NCI-H2227 (cell line): ENCODE measurements around the gene ITGB4.

ENCODE experiments used
- DNase-seq: peaks from one replicate; lab custom pipeline; 2025; ENCODE audit not compliant: unreplicated experiment; lab: John Stamatoyannopoulos, UW

Gene ITGB4

DNA sequence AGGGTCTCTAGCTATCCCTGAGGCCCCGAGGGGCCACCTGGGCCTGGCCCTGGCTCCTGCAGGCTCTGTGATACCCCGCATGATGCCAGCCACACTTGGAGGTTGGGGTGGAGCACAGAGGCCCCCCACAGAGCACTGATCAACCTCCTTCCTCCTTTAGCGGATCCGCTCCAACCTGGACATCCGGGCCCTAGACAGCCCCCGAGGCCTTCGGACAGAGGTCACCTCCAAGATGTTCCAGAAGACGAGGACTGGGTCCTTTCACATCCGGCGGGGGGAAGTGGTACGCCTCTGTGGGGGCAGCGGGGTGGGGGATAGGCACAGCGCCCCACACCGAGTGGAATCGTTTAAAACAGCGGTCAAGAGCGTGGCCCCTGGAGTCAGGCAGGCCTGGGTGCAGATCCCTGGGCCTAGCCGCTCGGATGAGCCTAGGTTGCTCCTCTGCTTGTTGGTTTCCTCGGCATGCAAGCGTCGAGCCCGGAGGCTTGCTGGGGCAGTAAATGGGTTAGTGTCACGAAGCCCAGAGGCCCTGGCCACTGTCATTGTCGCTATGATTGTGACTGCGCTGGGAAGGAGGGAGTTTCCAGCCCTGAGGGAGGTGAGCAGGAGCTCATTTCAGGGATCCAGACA lies 9.9 kb downstream of the ITGB4 start:
- no peak for DNase-seq

DNA sequence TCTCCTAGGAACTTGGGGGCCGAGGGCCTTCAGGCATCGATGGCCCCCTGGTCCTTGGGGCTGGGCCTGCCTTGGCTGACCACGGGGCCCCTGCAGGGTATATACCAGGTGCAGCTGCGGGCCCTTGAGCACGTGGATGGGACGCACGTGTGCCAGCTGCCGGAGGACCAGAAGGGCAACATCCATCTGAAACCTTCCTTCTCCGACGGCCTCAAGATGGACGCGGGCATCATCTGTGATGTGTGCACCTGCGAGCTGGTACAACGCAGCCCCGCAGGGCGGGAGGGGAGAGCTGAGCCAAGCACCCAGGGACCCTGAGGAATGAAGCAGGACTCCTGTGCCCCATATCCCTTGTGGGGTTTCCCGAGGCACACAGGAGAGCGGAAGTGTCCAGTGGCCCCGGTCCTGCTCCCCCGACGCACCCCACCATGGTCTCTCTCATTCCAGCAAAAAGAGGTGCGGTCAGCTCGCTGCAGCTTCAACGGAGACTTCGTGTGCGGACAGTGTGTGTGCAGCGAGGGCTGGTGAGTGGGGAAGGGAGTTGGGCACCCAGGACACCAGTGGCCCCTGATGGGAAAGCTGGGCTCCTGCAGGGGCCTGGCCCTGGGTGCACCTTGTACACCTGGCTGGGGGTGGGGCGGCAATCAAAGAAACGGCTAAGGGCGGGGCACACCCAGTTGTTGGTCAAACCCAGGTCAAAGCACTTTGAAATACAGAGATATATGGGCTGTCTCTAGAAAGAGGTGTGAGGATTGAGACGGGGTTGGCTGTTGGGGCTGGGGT lies 10.6 kb downstream of the ITGB4 start:
- no peak for DNase-seq

DNA sequence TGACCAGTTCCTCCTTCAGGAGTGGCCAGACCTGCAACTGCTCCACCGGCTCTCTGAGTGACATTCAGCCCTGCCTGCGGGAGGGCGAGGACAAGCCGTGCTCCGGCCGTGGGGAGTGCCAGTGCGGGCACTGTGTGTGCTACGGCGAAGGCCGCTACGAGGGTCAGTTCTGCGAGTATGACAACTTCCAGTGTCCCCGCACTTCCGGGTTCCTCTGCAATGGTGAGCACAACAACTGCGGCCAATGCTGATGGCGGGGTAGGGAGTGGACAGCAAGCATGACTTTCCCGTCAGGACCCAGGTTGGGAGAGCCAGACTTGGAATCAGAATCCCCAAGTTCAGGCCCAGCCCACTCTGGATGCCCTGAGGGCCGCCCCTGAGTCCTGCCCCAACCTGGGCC lies 12.2 kb downstream of the ITGB4 start:
- DNase-seq = no peak

DNA sequence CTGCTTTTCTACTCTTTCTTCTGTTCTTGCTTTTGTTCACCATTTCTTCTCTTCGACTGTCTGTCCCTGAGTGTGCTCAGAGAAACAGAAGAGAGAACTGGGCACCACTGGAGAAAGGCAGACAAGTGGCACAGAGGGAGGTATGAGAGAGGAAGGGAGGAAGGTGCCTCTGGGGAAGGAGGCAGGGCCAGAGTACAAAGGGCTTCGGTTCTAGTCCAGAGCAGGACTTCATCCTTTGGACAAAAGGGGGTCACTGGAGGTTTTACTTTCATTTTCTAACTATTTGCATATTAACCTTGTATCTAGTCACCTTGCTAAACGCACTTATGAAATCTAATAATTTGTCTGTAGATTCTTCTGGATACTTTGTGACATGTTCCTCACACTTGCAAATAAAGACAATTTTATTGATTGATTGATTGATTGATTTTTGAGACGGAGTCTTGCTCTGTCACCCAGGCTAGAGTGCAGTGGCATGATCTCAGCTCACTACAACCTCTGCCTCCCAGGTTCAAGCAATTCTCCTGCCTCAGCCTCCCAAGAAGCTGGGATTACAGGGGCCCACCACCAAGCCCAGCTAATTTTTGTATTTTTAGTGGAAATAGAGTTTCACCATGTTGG lies 13.5 kb downstream of the ITGB4 start:
- no peak for DNase-seq

GRCh38 chr17:75736173-75736835 lies 15.0 kb downstream of the ITGB4 start:
- no peak for DNase-seq

- DNase-seq = no peak
These were observed 16.1 kb downstream of the ITGB4 start for GRCh38 chr17:75737133-75737962.

DNA sequence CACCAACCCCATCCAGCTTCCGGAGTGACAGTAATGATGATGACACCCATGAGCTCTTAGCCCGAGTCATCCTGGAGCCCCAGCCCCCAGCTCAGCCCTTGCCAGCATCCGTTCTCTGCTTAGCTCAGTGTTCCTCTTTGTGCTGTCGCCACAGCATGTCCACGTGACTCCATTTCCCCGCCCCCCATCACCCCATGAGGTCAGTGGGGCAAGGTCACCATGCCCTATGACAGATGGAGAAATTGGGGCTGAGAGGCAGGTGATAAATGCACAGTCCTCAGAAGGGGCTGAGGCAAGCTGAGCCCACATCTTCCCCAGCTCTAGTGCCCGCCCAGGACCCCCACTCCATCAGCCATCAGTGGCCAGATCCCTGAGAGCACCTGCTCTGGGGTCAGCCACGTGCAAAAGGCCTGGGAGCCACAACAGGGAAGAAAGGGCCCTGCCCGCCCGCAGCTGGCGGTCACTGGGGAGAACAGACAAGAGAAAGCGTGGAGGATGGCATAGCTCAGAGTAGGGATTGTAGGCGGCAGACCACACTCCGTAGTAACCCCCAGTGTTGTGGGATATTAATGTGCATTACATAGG lies 17.1 kb downstream of the ITGB4 start:
- no peak for DNase-seq

DNA sequence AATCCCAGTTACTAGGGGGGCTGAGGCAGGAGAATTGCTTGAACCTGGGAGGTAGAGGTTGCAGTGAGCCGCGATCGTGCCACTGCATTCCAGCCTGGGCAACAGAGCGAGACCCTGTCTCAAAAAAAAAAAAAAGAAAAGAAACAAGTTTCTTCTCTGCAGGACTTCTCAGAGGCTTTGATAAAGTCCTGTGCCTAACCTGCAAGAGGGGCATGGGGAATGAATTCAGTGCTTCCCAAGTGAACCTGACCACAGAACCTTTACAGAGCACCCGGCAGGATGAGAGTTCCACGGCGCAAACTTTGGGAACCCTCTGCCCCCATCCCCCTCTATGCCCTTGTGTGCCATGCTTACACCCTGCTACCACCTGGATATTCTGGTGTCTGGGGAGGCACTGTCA lies 17.9 kb downstream of the ITGB4 start:
- no peak for DNase-seq

DNA sequence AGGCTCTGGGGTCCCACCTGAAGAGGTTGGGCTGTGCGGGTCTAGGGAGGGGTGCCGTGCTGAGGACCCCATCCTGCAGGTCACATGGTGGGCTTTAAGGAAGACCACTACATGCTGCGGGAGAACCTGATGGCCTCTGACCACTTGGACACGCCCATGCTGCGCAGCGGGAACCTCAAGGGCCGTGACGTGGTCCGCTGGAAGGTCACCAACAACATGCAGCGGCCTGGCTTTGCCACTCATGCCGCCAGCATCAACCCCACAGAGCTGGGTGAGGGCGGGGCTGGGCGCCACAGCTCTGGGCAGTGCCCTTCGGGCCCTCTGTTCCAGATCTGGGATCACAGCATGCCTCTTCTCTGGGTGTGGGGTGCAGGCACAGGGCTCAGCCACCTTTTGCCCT lies 18.5 kb downstream of the ITGB4 start:
- no peak for DNase-seq

GRCh38 chr17:75740215-75740614 lies 19.0 kb downstream of the ITGB4 start:
- no peak for DNase-seq

GRCh38 chr17:75740631-75741077 lies 19.4 kb downstream of the ITGB4 start:
- no peak for DNase-seq

DNA sequence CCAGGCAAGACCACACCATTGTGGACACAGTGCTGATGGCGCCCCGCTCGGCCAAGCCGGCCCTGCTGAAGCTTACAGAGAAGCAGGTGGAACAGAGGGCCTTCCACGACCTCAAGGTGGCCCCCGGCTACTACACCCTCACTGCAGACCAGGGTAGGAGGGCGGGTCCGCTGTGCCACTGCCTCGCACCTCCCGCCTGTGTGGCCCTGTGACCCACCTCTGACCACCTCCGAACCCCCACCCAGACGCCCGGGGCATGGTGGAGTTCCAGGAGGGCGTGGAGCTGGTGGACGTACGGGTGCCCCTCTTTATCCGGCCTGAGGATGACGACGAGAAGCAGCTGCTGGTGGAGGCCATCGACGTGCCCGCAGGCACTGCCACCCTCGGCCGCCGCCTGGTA lies 21.1 kb downstream of the ITGB4 start:
- DNase-seq = no peak

GRCh38 chr17:75743625-75744206 lies 22.5 kb downstream of the ITGB4 start:
- DNase-seq = no peak

- no peak for DNase-seq
These were observed 27.4 kb downstream of the ITGB4 start for GRCh38 chr17:75748706-75749105.

- DNase-seq = peak; percentile 85
These were observed 28.5 kb downstream of the ITGB4 start for GRCh38 chr17:75749545-75750389.

DNA sequence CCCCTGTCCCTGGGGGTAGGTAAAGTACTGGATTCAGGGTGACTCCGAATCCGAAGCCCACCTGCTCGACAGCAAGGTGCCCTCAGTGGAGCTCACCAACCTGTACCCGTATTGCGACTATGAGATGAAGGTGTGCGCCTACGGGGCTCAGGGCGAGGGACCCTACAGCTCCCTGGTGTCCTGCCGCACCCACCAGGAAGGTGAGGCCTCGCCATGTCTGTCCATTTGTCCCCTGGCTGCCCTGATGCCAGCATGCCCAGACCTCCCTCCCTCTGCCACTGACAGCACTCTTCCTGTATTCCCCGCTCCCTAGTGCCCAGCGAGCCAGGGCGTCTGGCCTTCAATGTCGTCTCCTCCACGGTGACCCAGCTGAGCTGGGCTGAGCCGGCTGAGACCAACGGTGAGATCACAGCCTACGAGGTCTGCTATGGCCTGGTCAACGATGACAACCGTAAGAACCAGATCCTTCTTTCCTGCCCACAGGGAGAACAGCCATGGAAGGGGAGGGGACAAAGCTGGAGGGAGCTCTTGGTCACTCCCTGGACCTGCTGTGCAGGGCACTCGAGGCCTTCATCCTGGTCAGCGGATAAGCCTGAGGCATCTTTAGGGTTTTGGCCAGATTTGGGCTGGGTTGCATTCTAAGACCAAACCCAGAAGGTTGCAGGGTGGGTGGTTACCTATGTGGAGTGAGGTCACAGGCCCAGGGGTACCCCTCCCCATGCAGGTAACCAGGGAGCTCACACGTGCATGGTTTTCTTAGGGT lies 29.6 kb downstream of the ITGB4 start:
- no peak for DNase-seq

- DNase-seq = no peak
These were observed 30.6 kb downstream of the ITGB4 start for GRCh38 chr17:75751676-75752404.

DNA sequence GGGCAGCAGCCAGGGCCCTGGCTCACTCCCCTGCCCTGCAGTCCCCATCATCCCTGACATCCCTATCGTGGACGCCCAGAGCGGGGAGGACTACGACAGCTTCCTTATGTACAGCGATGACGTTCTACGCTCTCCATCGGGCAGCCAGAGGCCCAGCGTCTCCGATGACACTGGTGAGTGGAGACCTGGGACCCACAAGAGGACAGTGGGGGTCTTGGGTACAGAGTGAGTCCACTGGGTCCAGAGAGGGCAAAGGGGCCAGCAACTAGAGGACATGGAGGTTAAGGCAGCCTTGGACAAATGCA lies 31.1 kb downstream of the ITGB4 start:
- DNase-seq = no peak
